ENCODE measurements around the gene SLFN5. TPM values are rescaled to one million over a fixed set of nuclear protein-coding genes. Genes with fewer than 3 reads are reported as not detected.

Gene SLFN5
- total RNA-seq, 4 donors from 2014 or later = 6.8 to 35.5 (median 11.4) TPM

DNA sequence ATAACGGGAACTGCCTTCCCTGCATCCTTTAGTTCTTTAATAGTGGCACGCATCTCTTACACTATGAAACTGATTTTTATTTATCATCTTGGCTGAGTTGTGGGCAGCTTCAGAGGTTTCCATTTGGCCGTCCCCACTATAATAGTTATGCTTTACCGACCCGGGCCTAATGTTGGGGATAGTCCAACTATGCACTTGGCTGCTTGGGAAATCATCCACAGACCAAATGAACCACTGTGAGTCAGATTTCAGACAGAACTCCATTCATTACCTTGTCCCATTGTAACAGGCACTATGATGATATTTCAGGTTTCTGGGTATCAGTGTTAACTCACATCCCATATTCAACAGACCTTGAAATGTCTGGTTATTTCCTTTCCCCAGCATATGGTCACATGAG lies 6.1 kb upstream of the SLFN5 start:
- Histone ChIP-seq H3K4me1 (peaks cover 0 to 6% (median under 1%) of the 10 kb centered on the region in 4 donors), H3K27ac (no peak overlapping the region), H3K27me3 (no peaks in the 10 kb centered on the region), H3K4me3 (no peak overlapping the region), H3K9me3 (no peaks in the 10 kb centered on the region), H3K36me3 (no peaks in the 10 kb centered on the region)
- no peak for DNase-seq
- TF ChIP-seq POLR2A (IDR thresholded peaks at IDR 0.05) = no peak

DNA sequence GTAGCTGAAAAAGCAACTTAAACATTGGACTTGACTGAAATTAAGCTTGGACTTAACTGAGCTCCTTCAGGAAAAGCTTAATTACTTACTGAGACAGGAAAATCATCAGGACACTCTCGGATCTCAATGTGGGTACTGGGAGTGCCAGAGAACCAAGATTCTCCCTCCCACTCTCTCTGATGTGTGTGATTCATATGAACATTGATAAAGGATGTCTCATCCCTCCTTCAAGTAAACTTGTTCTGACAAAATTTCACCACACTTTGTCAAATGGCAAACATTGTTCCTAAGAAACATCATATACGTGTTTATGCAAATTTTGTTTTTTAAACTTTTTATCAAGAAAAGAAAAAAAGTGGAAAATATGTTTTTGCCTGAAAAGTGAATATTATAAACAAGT lies 4.1 kb upstream of the SLFN5 start:
- H3K36me3 ChIP-seq = no peaks in the 10 kb centered on the region
- H3K27me3 ChIP-seq = no peaks in the 10 kb centered on the region
- TF ChIP-seq, protein P1, sequence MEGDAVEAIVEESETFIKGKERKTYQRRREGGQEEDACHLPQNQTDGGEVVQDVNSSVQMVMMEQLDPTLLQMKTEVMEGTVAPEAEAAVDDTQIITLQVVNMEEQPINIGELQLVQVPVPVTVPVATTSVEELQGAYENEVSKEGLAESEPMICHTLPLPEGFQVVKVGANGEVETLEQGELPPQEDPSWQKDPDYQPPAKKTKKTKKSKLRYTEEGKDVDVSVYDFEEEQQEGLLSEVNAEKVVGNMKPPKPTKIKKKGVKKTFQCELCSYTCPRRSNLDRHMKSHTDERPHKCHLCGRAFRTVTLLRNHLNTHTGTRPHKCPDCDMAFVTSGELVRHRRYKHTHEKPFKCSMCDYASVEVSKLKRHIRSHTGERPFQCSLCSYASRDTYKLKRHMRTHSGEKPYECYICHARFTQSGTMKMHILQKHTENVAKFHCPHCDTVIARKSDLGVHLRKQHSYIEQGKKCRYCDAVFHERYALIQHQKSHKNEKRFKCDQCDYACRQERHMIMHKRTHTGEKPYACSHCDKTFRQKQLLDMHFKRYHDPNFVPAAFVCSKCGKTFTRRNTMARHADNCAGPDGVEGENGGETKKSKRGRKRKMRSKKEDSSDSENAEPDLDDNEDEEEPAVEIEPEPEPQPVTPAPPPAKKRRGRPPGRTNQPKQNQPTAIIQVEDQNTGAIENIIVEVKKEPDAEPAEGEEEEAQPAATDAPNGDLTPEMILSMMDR (IDR thresholded peaks at IDR 0.05) = no peak
- no peak for TF ChIP-seq POLR2A (IDR thresholded peaks at IDR 0.05)
- no peak for DNase-seq
- peaks cover 0 to 9% (median 2%) of the 10 kb centered on the region in 4 donors for H3K4me1 ChIP-seq
- no peaks in the 10 kb centered on the region for H3K9me3 ChIP-seq
- no peak overlapping the region for H3K4me3 ChIP-seq
- H3K27ac ChIP-seq = peak overlapping the region in 1 of 4 donors; percentile 57

DNA sequence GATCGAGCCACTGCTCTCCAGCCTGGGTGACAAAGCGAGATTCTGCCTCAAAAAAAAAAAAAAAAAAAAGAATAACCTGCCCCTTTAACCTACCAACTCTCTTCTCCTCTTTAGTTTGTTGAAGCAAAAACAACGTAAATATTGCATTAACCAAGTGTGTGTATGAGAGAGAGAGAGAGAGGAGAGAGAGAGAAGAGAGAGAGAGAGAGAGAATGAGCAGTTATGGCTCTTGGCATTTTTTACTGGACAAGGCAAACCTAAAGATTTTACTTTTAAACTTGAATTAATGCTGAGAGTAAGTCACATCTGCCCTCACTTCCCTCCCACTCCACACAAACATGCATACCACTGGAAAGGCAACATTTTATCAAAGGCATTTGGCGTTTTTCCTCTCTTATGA lies 3.0 kb upstream of the SLFN5 start:
- no peak for DNase-seq
- no peak overlapping the region for H3K4me3 ChIP-seq
- no peaks in the 10 kb centered on the region for H3K9me3 ChIP-seq
- H3K4me1 ChIP-seq = peaks cover 0 to 18% (median 3%) of the 10 kb centered on the region in 4 donors
- H3K27ac ChIP-seq = peak overlapping the region in 1 of 4 donors; percentile 57
- H3K27me3 ChIP-seq = no peaks in the 10 kb centered on the region
- no peaks in the 10 kb centered on the region for H3K36me3 ChIP-seq
- TF ChIP-seq POLR2A (IDR thresholded peaks at IDR 0.05) = no peak
- TF ChIP-seq, protein P1 (IDR thresholded peaks at IDR 0.05) = no peak

DNA sequence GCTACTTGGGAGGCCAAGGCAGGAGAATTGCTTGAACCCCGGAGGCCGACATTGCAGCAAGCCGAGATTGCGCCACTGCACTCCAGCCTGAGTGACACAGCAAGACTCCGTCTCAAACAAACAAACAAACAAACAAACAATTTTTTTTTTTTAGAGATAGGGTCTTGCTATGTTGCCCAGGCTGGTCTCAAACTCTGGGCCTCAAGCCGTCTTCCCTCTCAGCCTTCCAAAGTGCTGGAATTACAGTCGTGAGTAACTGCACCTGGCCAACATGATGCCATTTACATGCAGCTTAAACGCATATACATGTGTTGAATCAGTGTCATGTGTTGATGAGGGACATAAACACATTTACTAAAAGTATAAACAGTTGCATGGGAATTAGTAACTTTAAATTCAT lies 2.0 kb upstream of the SLFN5 start:
- H3K9me3 ChIP-seq = no peaks in the 10 kb centered on the region
- no peaks in the 10 kb centered on the region for H3K27me3 ChIP-seq
- peak overlapping the region in 2 of 4 donors; percentile 42 to 91 for H3K27ac ChIP-seq
- no peak for DNase-seq
- H3K4me1 ChIP-seq = peaks cover 0 to 20% (median 3%) of the 10 kb centered on the region in 4 donors
- TF ChIP-seq POLR2A (IDR thresholded peaks at IDR 0.05) = no peak
- TF ChIP-seq, protein P1 (IDR thresholded peaks at IDR 0.05) = no peak
- H3K36me3 ChIP-seq = no peaks in the 10 kb centered on the region
- H3K4me3 ChIP-seq = peak overlapping the region in 2 of 4 donors; percentile 69 to 84

DNA sequence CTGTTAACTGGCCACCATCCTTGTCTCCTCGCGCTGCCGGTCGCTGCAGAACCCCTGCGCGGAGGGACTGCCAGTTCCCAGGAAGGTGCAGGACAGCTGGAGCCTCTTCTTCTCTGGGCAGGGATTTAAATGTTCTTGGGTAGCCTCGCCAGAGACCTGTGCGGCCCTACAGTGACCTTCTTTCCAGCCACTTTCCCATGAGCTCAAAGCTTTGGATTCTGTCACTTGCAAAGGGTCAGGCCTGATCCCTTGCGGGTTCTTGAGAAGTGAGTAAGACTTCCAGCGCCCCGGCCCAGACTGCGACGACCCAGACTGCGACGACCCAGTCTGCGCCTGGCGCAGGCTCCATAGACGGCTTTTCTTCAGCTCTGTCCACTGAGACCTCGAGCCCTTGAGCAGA lies 1.4 kb upstream of the SLFN5 start:
- TF ChIP-seq, protein P1 (IDR thresholded peaks at IDR 0.05) = no peak
- no peak for TF ChIP-seq POLR2A (IDR thresholded peaks at IDR 0.05)
- Histone ChIP-seq H3K36me3 (no peaks in the 10 kb centered on the region), H3K4me3 (peak overlapping the region; percentile 62 to 88 (median 76)), H3K27me3 (no peaks in the 10 kb centered on the region), H3K4me1 (peaks cover 0 to 20% (median 3%) of the 10 kb centered on the region in 4 donors), H3K9me3 (no peaks in the 10 kb centered on the region), H3K27ac (peak overlapping the region; percentile 91 to 96 (median 92))
- DNase-seq = peak in 1 of 3 donors; percentile 51

DNA sequence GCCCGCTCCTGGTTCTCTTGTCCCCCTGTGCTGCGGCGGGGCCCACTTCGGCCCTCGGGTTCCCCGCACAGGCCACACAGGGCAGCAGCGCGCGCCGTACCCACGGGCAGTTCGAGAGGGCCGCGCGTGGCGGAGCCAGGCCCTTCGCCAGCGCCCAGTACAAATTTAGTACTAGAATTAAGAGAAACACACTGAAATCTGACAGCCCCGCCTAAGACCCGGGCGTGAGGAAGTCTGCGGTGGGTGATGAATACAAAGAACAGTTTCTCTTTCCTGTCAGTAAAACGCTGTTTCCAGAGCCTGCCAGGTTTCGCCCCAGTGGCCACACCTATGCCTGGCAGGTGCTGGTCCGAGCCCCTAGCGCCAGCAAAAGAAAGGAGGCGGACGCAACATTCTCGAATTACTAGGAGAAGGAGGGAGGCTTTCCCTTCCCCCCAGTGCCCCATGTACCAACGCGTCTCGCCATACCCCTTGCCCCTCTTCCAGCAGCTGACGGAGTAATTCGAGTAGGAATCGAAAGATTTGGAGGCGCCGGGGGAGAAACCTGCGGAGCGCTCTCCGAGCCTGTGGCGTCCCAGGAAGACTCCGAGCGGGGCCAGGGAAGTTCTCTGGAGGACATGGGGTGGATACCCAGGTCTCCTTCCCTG lies 591 bp upstream of the SLFN5 start:
- Histone ChIP-seq H3K27ac (peak overlapping the region; percentile 91 to 96 (median 92)), H3K27me3 (no peaks in the 10 kb centered on the region), H3K4me3 (peak overlapping the region; percentile 62 to 88 (median 76)), H3K36me3 (no peaks in the 10 kb centered on the region), H3K4me1 (peaks cover 0 to 20% (median 3%) of the 10 kb centered on the region in 4 donors), H3K9me3 (no peaks in the 10 kb centered on the region)
- peak; percentile 4 to 16 for TF ChIP-seq POLR2A (IDR thresholded peaks at IDR 0.05)
- TF ChIP-seq, protein P1 (IDR thresholded peaks at IDR 0.05) = peak; percentile 46 to 73 (median 64)
- peak; percentile 79 to 92 (median 84) for DNase-seq
